Activated T-cell treated with anti-CD3 and anti-CD28 coated beads for 1 hour (primary cell): ENCODE data around the gene SPINK13.
"Not testable (repeated sequence)": the region's sequence is repeated elsewhere in the genome, so short reads cannot be mapped to it uniquely, and the experiment has no call there.

Experiments used
- DNase-seq: peaks from one replicate; pipeline ENCODE4 v3.0.0-alpha.2; 2020; ENCODE audit warnings: low read depth

The SPINK13 gene

DNA sequence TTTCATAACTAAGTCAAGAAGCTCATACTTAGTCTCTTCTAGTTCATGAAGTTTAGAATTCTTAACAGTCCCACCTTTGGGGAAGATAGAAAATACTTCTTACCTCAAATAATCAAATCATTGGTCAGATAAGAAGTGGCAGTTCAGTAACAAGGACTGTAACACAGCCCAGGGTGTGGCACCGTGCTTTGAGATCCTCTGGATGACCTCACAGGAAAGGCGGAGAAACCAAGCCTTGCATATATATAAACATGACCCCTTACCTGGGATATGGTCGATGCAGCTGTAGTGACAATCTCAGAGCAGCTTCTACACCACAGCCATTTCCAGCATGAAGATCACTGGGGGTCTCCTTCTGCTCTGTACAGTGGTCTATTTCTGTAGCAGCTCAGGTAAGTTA is 43.6 kb downstream of the SPINK13 start, which contains the start of gene SPINK7:
TSS of gene SPINK7 (plus strand) at position 271 of the 400 bp plus-strand sequence. CDS start at position 332, 61 bp downstream.
- no peak for DNase-seq

DNA sequence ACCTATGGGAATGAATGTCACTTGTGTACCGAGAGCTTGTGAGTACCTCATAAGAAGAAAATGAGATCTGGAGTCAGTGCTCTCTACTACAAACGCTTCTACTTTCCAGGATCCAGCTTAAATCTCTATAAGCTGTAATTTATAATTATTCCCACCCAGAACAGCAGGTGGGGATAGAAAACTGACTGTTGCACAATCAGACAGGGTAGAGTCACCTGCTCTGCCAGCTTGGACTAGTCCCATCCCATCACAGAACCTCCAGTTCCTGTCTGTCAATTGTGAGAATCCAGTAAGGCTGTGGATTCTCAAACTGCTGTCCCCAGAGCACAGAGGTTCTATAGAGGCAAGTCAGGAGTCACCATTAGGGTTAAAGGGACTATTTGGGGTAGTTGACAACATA is 45.6 kb downstream of the SPINK13 start:
- no peak for DNase-seq

DNA sequence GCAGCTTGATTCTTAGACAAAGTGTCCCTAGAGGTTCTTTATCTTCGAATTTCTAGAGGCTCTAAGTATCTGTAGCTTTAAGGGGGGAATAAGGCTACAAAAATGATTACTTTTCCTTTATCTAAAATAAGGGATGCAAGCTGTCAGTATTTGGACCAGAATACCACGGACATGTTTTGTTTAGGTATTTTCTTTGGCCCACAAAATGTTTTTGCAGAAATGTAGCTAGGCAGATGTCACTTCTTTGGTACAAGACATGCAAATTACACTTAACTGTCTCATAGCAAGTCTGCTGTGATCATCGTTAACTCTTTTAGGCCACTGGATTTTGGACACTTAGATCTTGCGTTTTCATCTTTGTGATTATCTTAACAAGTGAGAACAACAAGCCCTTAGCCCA is 46.1 kb downstream of the SPINK13 start:
- no peak for DNase-seq

DNA sequence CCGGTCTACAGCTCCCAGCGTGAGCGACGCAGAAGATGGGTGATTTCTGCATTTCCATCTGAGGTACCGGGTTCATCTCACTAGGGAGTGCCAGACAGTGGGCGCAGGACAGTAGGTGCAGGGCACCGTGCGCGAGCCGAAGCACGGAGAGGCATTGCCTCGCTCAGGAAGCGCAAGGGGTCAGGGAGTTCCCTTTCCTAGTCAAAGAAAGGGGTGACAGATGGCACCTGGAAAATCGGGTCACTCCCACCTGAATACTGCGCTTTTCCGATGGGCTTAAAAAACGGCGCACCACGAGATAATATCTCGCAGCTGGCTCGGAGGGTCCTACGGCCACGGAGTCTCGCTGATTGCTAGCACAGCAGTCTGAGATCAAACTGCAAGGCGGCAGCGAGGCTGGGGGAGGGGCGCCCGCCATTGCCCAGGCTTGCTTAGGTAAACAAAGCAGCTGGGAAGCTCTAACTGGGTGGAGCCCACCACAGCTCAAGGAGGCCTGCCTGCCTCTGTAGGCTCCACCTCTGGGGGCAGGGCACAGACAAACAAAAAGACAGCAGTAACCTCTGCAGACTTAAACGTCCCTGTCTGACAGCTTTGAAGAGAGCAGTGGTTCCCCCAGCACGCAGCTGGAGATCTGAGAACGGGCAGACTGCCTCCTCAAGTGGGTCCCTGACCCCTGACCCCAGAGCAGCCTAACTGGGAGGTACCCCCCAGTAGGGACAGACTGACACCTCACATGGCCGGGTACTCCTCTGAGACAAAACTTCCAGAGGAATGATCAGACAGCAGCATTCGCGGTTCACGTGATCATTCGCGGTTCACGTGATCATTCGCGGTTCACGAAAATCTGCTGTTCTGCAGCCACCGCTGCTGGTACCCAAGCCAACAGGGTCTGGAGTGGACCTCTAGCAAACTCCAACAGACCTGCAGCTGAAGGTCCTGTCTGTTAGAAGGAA is 51.7 kb downstream of the SPINK13 start:
- not testable (repeated sequence) for DNase-seq

DNA sequence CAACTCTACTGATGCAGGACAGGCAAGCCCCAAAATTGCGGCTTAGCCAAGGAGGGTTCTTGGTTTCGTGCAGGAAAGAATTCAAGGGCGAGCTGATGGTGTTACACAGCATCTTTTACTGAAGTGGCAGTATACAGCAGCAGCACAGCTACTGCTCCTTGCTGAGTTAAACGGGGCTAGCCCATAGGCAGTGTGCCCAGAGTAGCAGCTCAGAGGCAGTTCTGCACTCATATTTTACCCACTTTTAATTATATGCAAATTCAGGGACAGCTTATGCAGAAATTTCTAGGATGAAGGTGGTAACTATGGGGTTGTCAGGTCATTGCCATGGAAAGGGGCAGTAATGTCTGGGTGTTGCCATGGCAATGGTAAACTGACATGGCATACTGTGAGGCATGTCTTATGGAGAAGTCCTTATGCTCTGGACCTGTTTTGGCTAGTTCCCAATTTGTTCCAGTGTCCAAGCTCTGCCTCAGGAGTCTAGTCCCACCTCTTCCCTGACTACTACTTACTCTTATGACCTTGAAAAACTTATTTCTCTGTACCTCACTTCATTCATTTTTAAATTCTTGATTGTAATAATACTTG is 64.8 kb downstream of the SPINK13 start:
- DNase-seq: no peak

DNA sequence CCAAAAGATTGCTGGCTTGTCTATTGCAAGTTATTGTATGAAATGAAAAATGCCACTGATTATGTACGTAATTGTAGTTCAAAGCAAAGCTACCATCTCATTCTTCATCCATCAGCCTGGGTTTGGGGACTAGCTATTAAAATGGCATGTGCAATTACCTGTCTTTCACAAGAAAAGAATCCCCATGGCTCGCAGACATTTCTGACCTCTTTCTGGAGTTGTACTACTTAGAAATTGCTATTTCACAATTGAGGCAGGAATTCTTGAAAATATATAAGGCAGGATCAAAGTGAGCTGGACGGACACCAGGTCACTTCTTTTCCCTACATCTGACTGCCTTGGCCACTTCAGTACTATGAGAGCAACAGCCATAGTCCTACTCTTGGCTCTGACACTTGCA is 66.7 kb downstream of the SPINK13 start, which contains the start of gene SPINK9:
TSS of gene SPINK9 (plus strand) at position 301 of the 400 bp plus-strand sequence. CDS start at position 356, 55 bp downstream.
- DNase-seq: no peak
